ENCODE results near the gene DNAH1. TPM values are rescaled to one million over a fixed set of nuclear protein-coding genes. Genes with fewer than 3 reads are reported as not detected.

The DNAH1 gene
- total RNA-seq, 2 donors from 2014 or later: 5.6 to 18.7 TPM

DNA sequence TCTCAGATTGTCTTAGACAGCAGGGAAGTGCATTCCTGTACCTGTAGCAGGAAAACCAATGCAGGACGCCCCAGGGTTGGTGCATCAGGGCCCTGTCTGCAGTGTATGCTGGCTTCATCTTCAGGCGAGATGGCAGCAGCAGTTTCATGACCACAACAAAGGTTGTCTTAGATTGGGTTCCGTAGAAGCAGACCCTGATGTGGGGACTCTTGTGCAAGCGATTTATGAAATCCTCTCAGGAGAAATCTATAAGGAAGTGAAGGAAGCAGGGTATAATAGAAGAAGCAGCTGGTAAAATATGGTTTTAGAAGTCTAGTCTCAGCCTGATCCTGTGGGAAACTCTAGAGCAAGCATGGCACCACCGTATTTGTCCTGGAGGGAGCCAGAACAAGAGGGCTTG lies 25.0 kb downstream of the DNAH1 start:
- Histone ChIP-seq H3K4me3 (no peak overlapping the region), H3K4me1 (replicated peaks) (no peaks in the 10 kb centered on the region), H3K36me3 (no peaks in the 10 kb centered on the region), H3K27me3 (replicated peaks; ENCODE audit: insufficient read depth) (no peaks in the 10 kb centered on the region), H3K27ac (no peak overlapping the region), H3K9me3 (no peaks in the 10 kb centered on the region)
- TF ChIP-seq POLR2AphosphoS5 (IDR thresholded peaks at IDR 0.05): no peak
- TF ChIP-seq, protein P1, sequence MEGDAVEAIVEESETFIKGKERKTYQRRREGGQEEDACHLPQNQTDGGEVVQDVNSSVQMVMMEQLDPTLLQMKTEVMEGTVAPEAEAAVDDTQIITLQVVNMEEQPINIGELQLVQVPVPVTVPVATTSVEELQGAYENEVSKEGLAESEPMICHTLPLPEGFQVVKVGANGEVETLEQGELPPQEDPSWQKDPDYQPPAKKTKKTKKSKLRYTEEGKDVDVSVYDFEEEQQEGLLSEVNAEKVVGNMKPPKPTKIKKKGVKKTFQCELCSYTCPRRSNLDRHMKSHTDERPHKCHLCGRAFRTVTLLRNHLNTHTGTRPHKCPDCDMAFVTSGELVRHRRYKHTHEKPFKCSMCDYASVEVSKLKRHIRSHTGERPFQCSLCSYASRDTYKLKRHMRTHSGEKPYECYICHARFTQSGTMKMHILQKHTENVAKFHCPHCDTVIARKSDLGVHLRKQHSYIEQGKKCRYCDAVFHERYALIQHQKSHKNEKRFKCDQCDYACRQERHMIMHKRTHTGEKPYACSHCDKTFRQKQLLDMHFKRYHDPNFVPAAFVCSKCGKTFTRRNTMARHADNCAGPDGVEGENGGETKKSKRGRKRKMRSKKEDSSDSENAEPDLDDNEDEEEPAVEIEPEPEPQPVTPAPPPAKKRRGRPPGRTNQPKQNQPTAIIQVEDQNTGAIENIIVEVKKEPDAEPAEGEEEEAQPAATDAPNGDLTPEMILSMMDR (IDR thresholded peaks at IDR 0.05): no peak
- TF ChIP-seq POLR2A (IDR thresholded peaks at IDR 0.05): no peak
- intact Hi-C loops (cut with DNase I): loop anchor here (5.0 kb wide), 2 partner anchors 119 to 339 kb away; no protein-coding TSS in a partner anchor
- 87% methylated on average over 5 of the region's 5 CpGs for WGBS
- no peak for DNase-seq (ENCODE audit: low spot score)

DNA sequence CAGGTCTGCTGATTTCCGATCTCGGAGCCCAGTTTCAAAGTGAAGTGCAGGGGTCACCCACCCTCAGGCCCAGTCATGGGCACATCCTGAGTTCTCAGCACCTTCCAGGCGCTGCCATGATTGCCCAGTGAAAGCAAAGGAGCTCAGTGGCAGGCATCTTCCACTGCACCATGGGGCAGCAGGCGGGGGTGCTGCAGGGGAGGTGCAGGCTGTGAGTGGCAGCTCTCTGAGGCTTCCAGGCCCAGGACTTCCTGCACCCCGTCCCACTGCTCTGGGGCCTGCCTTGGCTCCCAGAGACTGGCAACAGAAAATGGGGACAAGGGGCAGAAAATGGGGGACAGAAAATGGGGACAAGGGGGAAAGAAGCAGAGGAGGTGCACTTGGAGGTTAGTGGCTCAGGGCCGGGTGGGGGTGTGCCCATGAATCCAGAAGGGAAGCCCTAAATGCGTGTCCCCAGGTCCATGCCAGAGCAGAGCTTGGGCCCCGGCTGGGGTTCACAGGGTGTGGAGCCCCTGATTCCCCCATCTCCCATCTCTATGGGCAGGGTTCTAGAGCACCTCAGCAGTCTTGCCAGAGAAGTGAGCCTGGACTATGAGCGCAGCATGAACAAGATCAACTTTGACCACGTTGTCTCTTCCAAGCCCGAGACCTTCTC lies 28.0 kb downstream of the DNAH1 start:
- intact Hi-C loops (cut with DNase I): loop anchor here (5.0 kb wide), 2 partner anchors 122 to 342 kb away; no protein-coding TSS in a partner anchor
- WGBS: 95% methylated on average over 11 of the region's 11 CpGs

DNA sequence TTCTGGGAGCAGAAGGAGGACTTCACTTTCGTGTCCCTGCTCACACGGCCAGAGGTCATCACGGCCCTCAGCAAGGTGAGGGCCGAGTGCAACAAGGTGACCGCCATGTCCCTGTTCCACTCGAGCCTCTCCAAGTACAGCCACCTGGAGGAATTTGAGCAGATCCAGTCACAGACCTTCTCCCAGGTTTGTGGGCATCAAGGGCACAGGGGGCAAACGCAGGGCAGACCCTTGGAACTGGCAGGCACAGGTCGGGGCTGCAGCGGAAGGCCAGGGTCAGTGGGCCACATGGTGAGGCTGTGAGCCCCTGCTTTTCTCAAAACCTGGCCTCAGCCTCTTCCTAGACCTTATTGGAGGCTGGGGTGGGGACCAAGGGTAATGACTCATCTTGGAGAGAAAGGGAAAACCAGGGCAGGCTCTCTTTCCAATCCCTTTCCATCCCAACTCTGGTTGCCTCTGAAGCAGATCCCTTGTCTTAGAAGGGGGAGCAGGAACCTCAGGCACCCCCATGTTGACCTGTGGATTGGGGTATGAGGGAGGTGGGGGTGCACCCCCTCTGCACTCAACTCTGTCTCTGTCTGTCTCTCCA lies 29.5 kb downstream of the DNAH1 start:
- Histone ChIP-seq H3K36me3 (no peaks in the 10 kb centered on the region), H3K27me3 (replicated peaks; ENCODE audit: insufficient read depth) (no peaks in the 10 kb centered on the region), H3K9me3 (no peaks in the 10 kb centered on the region), H3K4me3 (no peak overlapping the region), H3K27ac (no peak overlapping the region), H3K4me1 (replicated peaks) (no peaks in the 10 kb centered on the region)
- 94% methylated on average over 9 of the region's 9 CpGs for WGBS
- intact Hi-C loops (cut with DNase I): no loop called here
- TF ChIP-seq, protein P1 (IDR thresholded peaks at IDR 0.05): no peak
- no peak for DNase-seq (ENCODE audit: low spot score)

More for the DNA sequence above, 28.0 kb downstream of the DNAH1 start:
- H3K27ac ChIP-seq: no peak overlapping the region
- H3K4me3 ChIP-seq: no peak overlapping the region
- H3K9me3 ChIP-seq: no peaks in the 10 kb centered on the region
- H3K4me1 ChIP-seq (replicated peaks): no peaks in the 10 kb centered on the region
- TF ChIP-seq POLR2A (IDR thresholded peaks at IDR 0.05) (no peak), POLR2AphosphoS5 (IDR thresholded peaks at IDR 0.05) (no peak)
- TF ChIP-seq, protein P1 (IDR thresholded peaks at IDR 0.05): no peak
- H3K27me3 ChIP-seq (replicated peaks; ENCODE audit: insufficient read depth): no peaks in the 10 kb centered on the region
- no peaks in the 10 kb centered on the region for H3K36me3 ChIP-seq
- DNase-seq (ENCODE audit: low spot score): no peak

DNA sequence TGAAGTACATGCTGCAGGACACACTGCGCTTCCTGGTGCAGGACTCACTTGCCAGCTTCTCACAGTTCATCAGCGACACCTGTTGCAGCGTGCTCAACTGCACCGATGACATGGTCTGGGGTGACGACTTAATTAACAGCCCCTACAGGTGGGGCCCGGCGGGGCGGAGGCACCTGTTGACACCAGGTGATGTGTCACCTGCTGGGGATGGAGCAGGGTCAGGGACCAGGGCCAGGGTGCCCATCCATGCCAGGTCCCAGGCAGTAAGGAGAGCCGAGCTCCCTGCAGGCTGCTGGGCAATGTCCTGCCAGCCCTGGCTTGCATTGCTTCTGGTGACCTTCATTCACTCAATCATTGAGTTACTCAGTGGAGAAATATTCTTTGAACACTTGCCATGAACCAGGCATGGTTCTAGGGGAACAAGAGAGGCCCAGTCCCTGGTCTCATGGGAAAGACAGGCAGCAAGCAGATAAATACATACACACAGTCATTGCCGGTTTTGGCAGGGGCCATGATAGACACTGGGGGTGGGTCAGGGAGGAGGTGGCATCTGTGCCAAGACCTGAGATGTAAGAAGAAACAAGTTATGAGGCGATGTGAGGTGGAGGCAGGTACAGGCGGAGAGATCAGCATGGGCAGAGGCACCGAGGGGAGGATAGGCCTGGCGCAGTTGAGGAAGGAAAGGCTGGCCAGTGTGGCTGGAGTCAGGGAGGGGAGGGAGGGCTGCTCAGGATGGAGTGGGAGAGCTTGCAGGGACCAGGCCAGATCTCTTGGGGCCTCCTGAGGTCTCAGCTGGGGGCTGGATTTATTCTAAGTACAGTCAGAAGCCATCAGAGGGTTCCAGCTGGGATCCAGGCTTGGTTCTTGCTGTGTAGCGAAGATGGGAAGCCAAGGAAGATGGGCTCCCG lies 30.8 kb downstream of the DNAH1 start:
- TF ChIP-seq POLR2AphosphoS5 (IDR thresholded peaks at IDR 0.05) (no peak), POLR2A (IDR thresholded peaks at IDR 0.05) (no peak)
- TF ChIP-seq, protein P1 (IDR thresholded peaks at IDR 0.05): no peak
- no peak overlapping the region for H3K4me3 ChIP-seq
- H3K27me3 ChIP-seq (replicated peaks; ENCODE audit: insufficient read depth): no peaks in the 10 kb centered on the region
- no peaks in the 10 kb centered on the region for H3K9me3 ChIP-seq
- intact Hi-C loops (cut with DNase I): no loop called here
- no peak for DNase-seq (ENCODE audit: low spot score)
- H3K36me3 ChIP-seq: no peaks in the 10 kb centered on the region
- H3K27ac ChIP-seq: no peak overlapping the region
- 74% methylated on average over 16 of the region's 16 CpGs for whole genome bisulfite sequencing
- H3K4me1 ChIP-seq (replicated peaks): no peaks in the 10 kb centered on the region
